IPS DF 6.9 (cell line): ENCODE measurements around the gene DYDC1.
A peak's percentile ranks its signal among the peaks of the same experiment; 100 is the strongest.
"Not testable (repeated sequence)": the region's sequence is repeated elsewhere in the genome, so short reads cannot be mapped to it uniquely, and the experiment has no call there.

Experiments used
- DNase-seq: peaks from one replicate; pipeline ENCODE4 v3.0.0-alpha.2; 2013; ENCODE audit warnings: low read depth, low spot score
- H3K27ac ChIP-seq: one replicate; pipeline ENCODE4 v1.5.1; 2013; ENCODE audit warnings: low read length, control low read depth
- H3K27me3 ChIP-seq: 2 replicates; pipeline ENCODE4 v1.6.1; 2013; ENCODE audit warnings: mild to moderate bottlenecking, low read length; ENCODE audit not compliant: control insufficient read depth, insufficient read depth
- H3K36me3 ChIP-seq: 2 replicates; pipeline ENCODE4 v1.6.1; 2013; ENCODE audit warnings: low read length; ENCODE audit not compliant: control insufficient read depth, insufficient read depth
- H3K4me1 ChIP-seq: 2 replicates; pipeline ENCODE4 v1.6.1; 2013; ENCODE audit warnings: low read length; ENCODE audit not compliant: control insufficient read depth, insufficient read depth
- H3K4me3 ChIP-seq: 2 replicates; pipeline ENCODE4 v1.5.1; 2013; ENCODE audit warnings: mild to moderate bottlenecking, low read length
- H3K9me3 ChIP-seq: 2 replicates; pipeline ENCODE4 v1.6.1; 2013; ENCODE audit warnings: low read length, inconsistent platforms; ENCODE audit not compliant: control insufficient read depth, insufficient read depth
- WGBS: extraction: QIAGEN DNeasy Blood & Tissue Kit; methylation state at CpG from one replicate; pipeline ENCODE4 v1.1.7; 2013; ENCODE audit warnings: mixed read lengths, missing lambda C conversion rate; ENCODE audit not compliant: insufficient read length, insufficient coverage; 5-methylcytosine and 5-hydroxymethylcytosine counted together

Gene DYDC1

GRCh38 chr10:80319318-80319717 lies 37.2 kb downstream of the DYDC1 start:
- no peak for DNase-seq
- no CpG with 5 or more reads among the region's 2 CpGs for WGBS
- Histone ChIP-seq H3K27me3 (no peaks in the 10 kb centered on the region), H3K27ac (no peak overlapping the region), H3K9me3 (no peaks in the 10 kb centered on the region), H3K36me3 (no peaks in the 10 kb centered on the region), H3K4me3 (no peak overlapping the region), H3K4me1 (no peaks in the 10 kb centered on the region)

GRCh38 chr10:80318742-80319141 lies 37.8 kb downstream of the DYDC1 start:
- DNase-seq = no peak
- H3K36me3 ChIP-seq = no peaks in the 10 kb centered on the region
- H3K9me3 ChIP-seq = no peaks in the 10 kb centered on the region
- no peak overlapping the region for H3K27ac ChIP-seq
- H3K27me3 ChIP-seq = no peaks in the 10 kb centered on the region
- no peak overlapping the region for H3K4me3 ChIP-seq
- no peaks in the 10 kb centered on the region for H3K4me1 ChIP-seq

GRCh38 chr10:80315391-80315790 lies 41.2 kb downstream of the DYDC1 start:
- Histone ChIP-seq H3K4me1 (no peaks in the 10 kb centered on the region), H3K9me3 (no peaks in the 10 kb centered on the region), H3K4me3 (no peak overlapping the region), H3K27ac (no peak overlapping the region), H3K36me3 (no peaks in the 10 kb centered on the region), H3K27me3 (no peaks in the 10 kb centered on the region)
- WGBS = no CpG with 5 or more reads among the region's 21 CpGs
- no peak for DNase-seq

- no CpG with 5 or more reads among the region's 5 CpGs for WGBS
Observed at GRCh38 chr10:80313523-80313922, 43.0 kb downstream of the DYDC1 start.

GRCh38 chr10:80305989-80306388 lies 50.6 kb downstream of the DYDC1 start:
- H3K9me3 ChIP-seq, H3K36me3 ChIP-seq: not testable (repeated sequence)
- no CpG with 5 or more reads among the region's 3 CpGs for WGBS

More at GRCh38 chr10:80313523-80313922, 43.0 kb downstream of the DYDC1 start:
- Histone ChIP-seq H3K36me3 (no peaks in the 10 kb centered on the region), H3K9me3 (no peaks in the 10 kb centered on the region), H3K4me1 (no peaks in the 10 kb centered on the region), H3K4me3 (no peak overlapping the region), H3K27me3 (no peaks in the 10 kb centered on the region), H3K27ac (no peak overlapping the region)
- DNase-seq = no peak

GRCh38 chr10:80296942-80297341 lies 59.6 kb downstream of the DYDC1 start:
- WGBS = no CpG with 5 or more reads among the region's 3 CpGs
- DNase-seq = no peak
- H3K9me3 ChIP-seq = no peaks in the 10 kb centered on the region
- H3K4me3 ChIP-seq = no peak overlapping the region
- no peaks in the 10 kb centered on the region for H3K27me3 ChIP-seq
- no peaks in the 10 kb centered on the region for H3K4me1 ChIP-seq
- H3K27ac ChIP-seq = no peak overlapping the region
- H3K36me3 ChIP-seq = no peaks in the 10 kb centered on the region

More at GRCh38 chr10:80305989-80306388, 50.6 kb downstream of the DYDC1 start:
- DNase-seq, H3K4me3 ChIP-seq, H3K27ac ChIP-seq, H3K27me3 ChIP-seq, H3K4me1 ChIP-seq: not testable (repeated sequence)

GRCh38 chr10:80292607-80293239 lies 63.8 kb downstream of the DYDC1 start:
- no peak for DNase-seq
- no peak overlapping the region for H3K4me3 ChIP-seq

GRCh38 chr10:80290474-80291220 lies 65.9 kb downstream of the DYDC1 start:
- DNase-seq = no peak
- Histone ChIP-seq H3K27me3 (no peaks in the 10 kb centered on the region), H3K27ac (no peak overlapping the region), H3K4me1 (peaks cover 2% of the 10 kb centered on the region; the same call in 1 of the 2 replicates), H3K4me3 (no peak overlapping the region), H3K9me3 (no peaks in the 10 kb centered on the region), H3K36me3 (no peaks in the 10 kb centered on the region)
- no CpG with 5 or more reads among the region's 4 CpGs for WGBS

More at GRCh38 chr10:80292607-80293239, 63.8 kb downstream of the DYDC1 start:
- no peak overlapping the region for H3K27ac ChIP-seq
- no peaks in the 10 kb centered on the region for H3K27me3 ChIP-seq
- no peaks in the 10 kb centered on the region for H3K36me3 ChIP-seq
- H3K4me1 ChIP-seq = peaks cover 2% of the 10 kb centered on the region; the same call in 1 of the 2 replicates
- WGBS = no CpG with 5 or more reads among the region's 6 CpGs
- no peaks in the 10 kb centered on the region for H3K9me3 ChIP-seq

GRCh38 chr10:80289451-80290287 lies 66.9 kb downstream of the DYDC1 start, which contains the start of gene MAT1A:
Gene MAT1A, minus strand, starts transcription at chr10:80289658. Its CDS starts 235 bp downstream, at chr10:80289423.
- peaks cover 2% of the 10 kb centered on the region; the same call in 1 of the 2 replicates for H3K4me1 ChIP-seq
- peak; percentile 43 for DNase-seq
- H3K36me3 ChIP-seq = no peaks in the 10 kb centered on the region
- no peaks in the 10 kb centered on the region for H3K27me3 ChIP-seq
- no peaks in the 10 kb centered on the region for H3K9me3 ChIP-seq
- WGBS = no CpG with 5 or more reads among the region's 9 CpGs
- no peak within 1 kb of the TSS for H3K4me3 ChIP-seq
- no peak within 1 kb of the TSS for H3K27ac ChIP-seq

GRCh38 chr10:80288849-80289248 lies 67.7 kb downstream of the DYDC1 start:
- DNase-seq = no peak
- no CpG with 5 or more reads among the region's 5 CpGs for WGBS

More at GRCh38 chr10:80288849-80289248, 67.7 kb downstream of the DYDC1 start:
- Histone ChIP-seq H3K9me3 (no peaks in the 10 kb centered on the region), H3K27ac (no peak overlapping the region), H3K4me3 (no peak overlapping the region), H3K36me3 (no peaks in the 10 kb centered on the region), H3K27me3 (no peaks in the 10 kb centered on the region), H3K4me1 (peaks cover 2% of the 10 kb centered on the region; the same call in 1 of the 2 replicates)
